GM12878 (cell line): ENCODE results near the gene CD82. TPM values are rescaled to one million over a fixed set of nuclear protein-coding genes. Genes with fewer than 3 reads are reported as not detected.

Experiments
- ATAC-seq: fragments of 200-7000 bp; cut with Tn5 transposase; 3 replicates; pipeline ENCODE4 v1.9.1; 2020; ENCODE audit warnings: mild to moderate bottlenecking, moderate library complexity
- BruUV-seq: library from RNA; stranded (reverse); fragments of 400-500 nt; replicated peaks from 2 replicates; lab custom pipeline; 2021; lab: Mats Ljungman, UMichigan
- CTCF ChIA-PET: fragments of 300-600 bp; sonication (Branson Sonifier 250); formaldehyde crosslinking; extraction: SDS; loops from one replicate; lab custom pipeline; 2021; ENCODE audit warnings: inconsistent platforms; lab: Yijun Ruan, JAX
- POLR2A ChIA-PET: fragments of 350-600 bp; formaldehyde crosslinking; extraction: SDS; loops from one replicate; lab custom pipeline; 2021; ENCODE audit warnings: inconsistent platforms; lab: Charles Lee
- RAD21 ChIA-PET: fragments of 300-600 bp; sonication (Branson Sonifier 250); formaldehyde crosslinking; loops from one replicate; lab custom pipeline; 2023; ENCODE audit warnings: antibody characterized with exemption; ENCODE audit not compliant: unreplicated experiment; lab: Charles Lee
- SMC1A ChIA-PET: fragments of 300-600 bp; sonication (Branson Sonifier 250); formaldehyde crosslinking; loops from one replicate; lab custom pipeline; 2023; ENCODE audit not compliant: unreplicated experiment, uncharacterized antibody; lab: Charles Lee
- DNase-seq: peaks from one replicate; pipeline ENCODE4 v3.0.0-alpha.2; 2011; ENCODE audit warnings: low read depth, low spot score
- FAIRE-seq: peaks from 3 replicates; lab custom pipeline; 2011; peaks lifted over from hg19 to GRCh38; lab: Jason Lieb, UNC
- H2AFZ ChIP-seq: 2 replicates; pipeline ENCODE4 v1.6.0; 2011; ENCODE audit warnings: low read depth, low read length, control low read depth; ENCODE audit not compliant: control insufficient read depth
- H3K27ac ChIP-seq: 2 replicates; pipeline ENCODE4 v1.5.1; 2011; ENCODE audit warnings: control low read depth; ENCODE audit not compliant: control insufficient read depth, insufficient read depth
- H3K27me3 ChIP-seq, 2 experiments: replicated peaks in 1 of 2; 2 replicates each; pipeline versions ENCODE4 v1.6.0 to v1.6.1; 2011; ENCODE audit warnings: low read length in 1 of 2; ENCODE audit not compliant: control insufficient read depth in 2 of 2, insufficient read depth in 2 of 2
- H3K36me3 ChIP-seq, 2 experiments: 2 replicates each; pipeline ENCODE4 v1.5.1; 2011; ENCODE audit warnings: low read length in 1 of 2; ENCODE audit not compliant: control insufficient read depth in 2 of 2, insufficient read depth in 2 of 2
- H3K4me1 ChIP-seq: 2 replicates; pipeline ENCODE4 v1.6.1; 2011; ENCODE audit warnings: mild to moderate bottlenecking, low read length, moderate library complexity, mixed read lengths; ENCODE audit not compliant: control insufficient read depth, insufficient read depth
- H3K4me2 ChIP-seq: 2 replicates; pipeline ENCODE4 v1.6.0; 2011; ENCODE audit warnings: control low read depth; ENCODE audit not compliant: control insufficient read depth, insufficient read depth
- H3K4me3 ChIP-seq: fragments of 200-600 bp; sonication (generic); 2 replicates; pipeline ENCODE4 v1.5.1; 2016
- H3K79me2 ChIP-seq: 2 replicates; pipeline ENCODE4 v1.6.0; 2011; ENCODE audit warnings: low read length; ENCODE audit not compliant: control insufficient read depth, insufficient read depth
- H3K9ac ChIP-seq: 2 replicates; pipeline ENCODE4 v1.8.0; 2011; ENCODE audit warnings: low read length, control low read depth, mixed read lengths; ENCODE audit not compliant: control insufficient read depth, insufficient read depth
- H3K9me3 ChIP-seq: replicated peaks from 3 replicates; pipeline ENCODE4 v1.5.1; 2011; ENCODE audit warnings: mild to moderate bottlenecking, low read length; ENCODE audit not compliant: control insufficient read depth, insufficient read depth
- H4K20me1 ChIP-seq: 2 replicates; pipeline ENCODE4 v1.6.0; 2011; ENCODE audit not compliant: control insufficient read depth, insufficient read depth
- ATF3 ChIP-seq: IDR thresholded peaks from 2 replicates; pipeline ENCODE4 v1.6.1; 2011; ENCODE audit warnings: low read depth, mild to moderate bottlenecking, low read length, moderate library complexity, borderline replicate concordance; ENCODE audit errors: extremely low read depth
- HDAC6 ChIP-seq: fragments of 200-600 bp; sonication (generic); IDR thresholded peaks from one replicate; pipeline ENCODE4 v1.8.0; 2017; ENCODE audit warnings: antibody characterized with exemption; ENCODE audit not compliant: unreplicated experiment
- SKIL ChIP-seq: fragments of 450-650 bp; IDR thresholded peaks from 2 replicates; pipeline ENCODE4 v1.6.1; 2017; ENCODE audit warnings: mild to moderate bottlenecking, low read depth, inconsistent platforms; ENCODE audit not compliant: poor library complexity, severe bottlenecking
- SMAD1 ChIP-seq: fragments of 450-650 bp; IDR thresholded peaks from 2 replicates; pipeline ENCODE4 v1.6.1; 2018; ENCODE audit warnings: mild to moderate bottlenecking, low read depth; ENCODE audit not compliant: partially characterized antibody
- TCF3 ChIP-seq: IDR thresholded peaks from 2 replicates; pipeline ENCODE4 v1.6.1; 2012; ENCODE audit warnings: low read depth, mild to moderate bottlenecking, low read length, borderline replicate concordance; ENCODE audit not compliant: insufficient read depth
- TCF7 ChIP-seq: IDR thresholded peaks from 2 replicates; pipeline ENCODE4 v1.6.1; 2014; ENCODE audit warnings: antibody characterized with exemption, borderline replicate concordance
- ZNF592 ChIP-seq: fragments of 450-650 bp; IDR thresholded peaks from 2 replicates; pipeline ENCODE4 v1.6.1; 2017; ENCODE audit warnings: mild to moderate bottlenecking, moderate library complexity
- WGBS: methylation state at CpG from one replicate; pipeline ENCODE4 v1.1.6; 2016; ENCODE audit warnings: low lambda C conversion rate; ENCODE audit not compliant: insufficient replicate concordance, insufficient coverage; ENCODE audit errors: missing lambda C conversion rate; 5-methylcytosine and 5-hydroxymethylcytosine counted together
- in situ Hi-C: fragments of 300-500 bp; cut with MboI; formaldehyde crosslinking; loops from 9 replicates; pipeline ENCODE4 v1.14.3; 2018; ENCODE audit warnings: mixed read lengths
- intact Hi-C: fragments of 100-400 bp; cut with micrococcal nuclease; formaldehyde crosslinking; loops from one replicate; pipeline ENCODE4 v1.14.2; 2022; ENCODE audit not compliant: unreplicated experiment
- polyA plus RNA-seq, 11 experiments: library from polyadenylated mRNA; depleted of rRNA in 4 of 11; unstranded in 6 of 11; stranded (reverse) in 5 of 11; fragments of >200 nt; fragmentation: Nextera tagmentation in 4 of 11; fragmentation: Illumina TruSeq in 1 of 11; extraction: Ambion mirVana in 4 of 11; extraction: Trizol in 1 of 11; gene quantifications; 1 replicate in 1 of 11; 2 replicates in 10 of 11; pipeline versions ENCODE4 v1.2.1 to v1.2.3, GENCODE V29; 2011 to 2016; ENCODE audit warnings: inconsistent platforms in 2 of 11, missing spikeins in 2 of 11, low read depth in 1 of 11
- total RNA-seq, 4 experiments: library from RNA; depleted of rRNA in 3 of 4; stranded (reverse); fragments of >200 nt in 3 of 4; fragmentation: Illumina TruSeq in 1 of 4; extraction: Trizol in 1 of 4; gene quantifications; 2 replicates each; pipeline versions ENCODE4 v1.2.1 to v1.2.3, GENCODE V29; 2013 to 2021

Gene CD82
- total and polyA plus RNA-seq, 10 of the 15 experiments (the other 5 are each of a cell fraction or from before 2014, with no cell fraction given), result 5.2 to 180 (median 84.7) TPM

DNA sequence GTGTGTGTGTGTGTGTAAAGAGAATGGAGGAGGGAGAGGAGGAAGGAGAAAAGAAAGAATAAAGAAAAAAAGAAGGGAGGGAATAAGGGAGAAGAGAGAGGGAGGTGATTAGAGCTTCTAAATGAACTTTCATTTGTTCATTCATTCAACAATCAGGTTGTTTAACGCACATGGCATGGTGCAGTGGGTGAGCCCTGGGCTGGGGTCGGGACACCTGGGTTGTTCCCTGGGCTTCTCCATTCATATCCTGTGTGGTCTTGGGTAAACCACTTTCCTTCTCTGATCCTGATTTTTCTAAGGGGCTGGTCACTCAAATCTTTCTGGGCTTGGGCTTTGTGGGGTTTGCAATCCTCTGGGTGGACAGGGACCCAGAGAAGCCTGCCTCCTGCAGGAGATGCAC lies 47.9 kb upstream of the CD82 start:
- Histone ChIP-seq H2AFZ (no peak overlapping the region), H3K36me3 (no peaks in the 10 kb centered on the region), H3K4me1 (no peaks in the 10 kb centered on the region), H3K27me3 (peaks cover 0 to 5% of the 10 kb centered on the region in 2 experiments; a peak in 2 of 4 replicates), H3K4me3 (no peak overlapping the region), H3K27ac (no peak overlapping the region), H3K4me2 (no peak overlapping the region), H3K79me2 (no peaks in the 10 kb centered on the region), H3K9me3 (no peaks in the 10 kb centered on the region), H4K20me1 (no peaks in the 10 kb centered on the region), H3K9ac (no peak overlapping the region)
- in situ Hi-C loops (no loop called here), intact Hi-C loops (no loop called here)
- ChIA-PET POLR2A (no interaction called here), CTCF (interaction anchor here (1.1 kb wide), 1 partner anchor 410 kb away, joined by 3 read pairs; no protein-coding TSS in a partner anchor), RAD21 (no interaction called here), SMC1A (no interaction called here)
- no TSS peak for BruUV-seq
- ATAC-seq (no peak), FAIRE-seq (no peak), DNase-seq (no peak)
- 43% methylated on average over 2 of the region's 2 CpGs for WGBS
- no peak for TF ChIP-seq TCF7
- no peak for TF ChIP-seq SKIL
- no peak for TF ChIP-seq TCF3
- TF ChIP-seq SMAD1, result no peak
- TF ChIP-seq ATF3, result no peak
- TF ChIP-seq HDAC6, result no peak
- TF ChIP-seq ZNF592, result no peak
